ENCODE measurements around the gene FBXO42. TPM values are rescaled to one million over a fixed set of nuclear protein-coding genes. Genes with fewer than 3 reads are reported as not detected.
A peak's percentile ranks its signal among the peaks of the same experiment; 100 is the strongest.

FBXO42 gene
- total RNA-seq = 24.4 to 28.8 TPM (median 25.5 TPM) in 3 replicates

DNA sequence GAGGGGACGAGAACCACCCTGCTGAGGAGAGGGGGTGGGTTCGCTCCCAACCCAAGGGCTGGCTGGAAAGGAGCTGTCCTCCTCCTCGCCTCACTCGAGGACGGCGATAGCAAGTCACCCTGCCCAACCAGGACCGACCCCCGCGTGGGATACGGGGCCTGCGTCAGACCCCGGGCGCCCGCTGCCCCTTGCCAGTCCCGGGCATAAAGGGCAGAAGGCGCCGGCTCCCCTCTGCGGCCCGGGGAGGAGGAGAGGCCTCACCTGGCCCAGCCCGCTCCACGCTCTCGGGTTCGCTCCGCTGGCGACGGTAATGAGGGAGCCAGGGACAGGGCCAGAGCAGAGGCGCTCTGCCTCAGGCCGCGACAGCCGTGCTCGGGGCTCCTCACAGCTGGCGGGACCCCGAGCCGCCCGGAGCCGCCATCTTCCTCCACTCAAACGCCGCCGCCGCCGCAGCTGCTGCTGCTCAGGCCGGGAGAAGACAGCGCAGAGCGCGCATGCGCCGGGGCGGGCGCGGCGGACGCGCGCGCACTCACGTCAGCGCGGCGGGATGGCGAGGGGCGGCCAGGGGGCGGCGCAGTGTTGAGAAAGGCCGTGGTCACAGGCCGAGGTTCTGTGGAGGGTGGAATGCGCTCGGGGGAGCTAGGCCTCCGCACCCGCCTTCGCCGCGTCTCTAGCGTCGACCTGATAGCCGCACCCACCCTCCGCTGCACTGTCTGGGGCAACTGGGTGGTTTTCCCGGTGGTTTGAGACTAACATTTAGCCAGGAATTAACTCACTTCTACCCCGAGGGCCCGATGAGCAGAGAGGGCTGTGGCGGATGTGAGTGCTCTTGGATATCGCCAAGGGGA, at the start of gene FBXO42:
FBXO42 (minus strand) TSS at position 487 of the 848 bp plus-strand sequence. CDS start 37,062 bp downstream, outside the sequence.
- no peaks in the 10 kb centered on the region for H3K9me3 Mint-ChIP-seq
- H3K27me3 Mint-ChIP-seq (ENCODE audit: low read depth) = no peaks in the 10 kb centered on the region
- H3K4me3 Mint-ChIP-seq = peak within 1 kb of the TSS; percentile 97
- H3K27ac Mint-ChIP-seq = peak within 1 kb of the TSS; percentile 96
- TF ChIP-seq, protein P1, sequence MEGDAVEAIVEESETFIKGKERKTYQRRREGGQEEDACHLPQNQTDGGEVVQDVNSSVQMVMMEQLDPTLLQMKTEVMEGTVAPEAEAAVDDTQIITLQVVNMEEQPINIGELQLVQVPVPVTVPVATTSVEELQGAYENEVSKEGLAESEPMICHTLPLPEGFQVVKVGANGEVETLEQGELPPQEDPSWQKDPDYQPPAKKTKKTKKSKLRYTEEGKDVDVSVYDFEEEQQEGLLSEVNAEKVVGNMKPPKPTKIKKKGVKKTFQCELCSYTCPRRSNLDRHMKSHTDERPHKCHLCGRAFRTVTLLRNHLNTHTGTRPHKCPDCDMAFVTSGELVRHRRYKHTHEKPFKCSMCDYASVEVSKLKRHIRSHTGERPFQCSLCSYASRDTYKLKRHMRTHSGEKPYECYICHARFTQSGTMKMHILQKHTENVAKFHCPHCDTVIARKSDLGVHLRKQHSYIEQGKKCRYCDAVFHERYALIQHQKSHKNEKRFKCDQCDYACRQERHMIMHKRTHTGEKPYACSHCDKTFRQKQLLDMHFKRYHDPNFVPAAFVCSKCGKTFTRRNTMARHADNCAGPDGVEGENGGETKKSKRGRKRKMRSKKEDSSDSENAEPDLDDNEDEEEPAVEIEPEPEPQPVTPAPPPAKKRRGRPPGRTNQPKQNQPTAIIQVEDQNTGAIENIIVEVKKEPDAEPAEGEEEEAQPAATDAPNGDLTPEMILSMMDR (IDR thresholded peaks at IDR 0.05; ENCODE audit: unreplicated experiment) = peak; percentile 19
- no peaks in the 10 kb centered on the region for H3K36me3 Mint-ChIP-seq
- H3K4me1 Mint-ChIP-seq = peaks cover 21% of the 10 kb centered on the region
- DNase-seq (ENCODE audit: low spot score in 2 of 2, unreplicated experiment in 2 of 2) = peak; percentile 88 to 97

DNA sequence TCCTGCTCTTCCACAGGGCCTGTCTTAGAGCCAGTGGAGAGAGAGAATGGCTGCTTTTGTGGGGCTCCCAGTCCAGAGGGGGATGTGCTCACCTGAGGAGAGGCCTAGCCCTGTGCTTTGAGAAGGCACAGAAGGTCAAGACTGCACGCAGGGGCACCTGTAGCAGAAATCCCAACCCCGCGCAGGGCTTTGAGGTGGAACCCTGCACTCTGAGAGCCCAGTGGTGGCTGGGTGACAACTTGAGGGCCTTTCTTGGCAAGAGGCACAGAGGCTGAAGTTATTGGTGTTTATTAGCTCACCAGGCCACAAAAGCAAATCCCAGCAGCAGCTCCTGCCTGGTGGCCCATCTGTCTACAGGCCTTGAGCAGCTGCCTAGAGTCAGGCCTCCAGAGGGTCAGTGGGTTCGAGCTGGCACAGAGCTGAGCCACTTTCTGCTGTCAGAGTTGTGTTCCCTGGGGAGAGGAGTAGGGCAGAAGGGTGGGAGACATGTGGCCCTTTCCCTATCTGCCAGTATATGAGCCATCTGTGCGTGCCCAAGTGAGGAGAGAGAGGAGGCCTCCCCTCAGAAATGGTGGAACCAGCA, 46.2 kb upstream of the FBXO42 start:
- TF ChIP-seq, protein P1 (IDR thresholded peaks at IDR 0.05; ENCODE audit: unreplicated experiment) = no peak
- no peak for DNase-seq (ENCODE audit: low spot score in 2 of 2, unreplicated experiment in 2 of 2)
- no peaks in the 10 kb centered on the region for H3K27me3 Mint-ChIP-seq (ENCODE audit: low read depth)
- H3K9me3 Mint-ChIP-seq = no peaks in the 10 kb centered on the region
- H3K36me3 Mint-ChIP-seq = peaks cover 13% of the 10 kb centered on the region
- peak overlapping the region; percentile 65 for H3K27ac Mint-ChIP-seq
- H3K4me1 Mint-ChIP-seq = no peaks in the 10 kb centered on the region
- no peak overlapping the region for H3K4me3 Mint-ChIP-seq

DNA sequence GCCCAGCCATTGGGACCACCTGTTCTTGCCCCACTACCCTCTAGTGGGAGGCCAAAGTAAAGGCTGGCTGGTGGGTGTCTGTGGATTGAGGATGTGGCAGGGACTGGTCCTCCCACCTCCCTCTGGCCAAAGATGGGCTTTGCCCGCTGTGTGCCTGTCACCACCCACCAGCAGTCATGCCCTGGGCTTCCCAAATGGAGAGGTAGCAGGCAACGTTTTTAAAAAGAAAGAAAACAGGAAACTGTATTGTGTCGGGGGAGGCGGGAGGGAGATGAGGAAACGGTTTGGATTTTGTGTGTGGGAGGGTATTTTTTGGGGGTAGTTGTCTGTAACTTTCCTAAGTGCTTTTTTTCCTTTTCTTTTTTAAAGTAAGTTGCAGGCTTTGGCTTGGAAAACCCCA, 44.8 kb upstream of the FBXO42 start:
- TF ChIP-seq, protein P1 (IDR thresholded peaks at IDR 0.05; ENCODE audit: unreplicated experiment) = no peak
- DNase-seq (ENCODE audit: low spot score in 2 of 2, unreplicated experiment in 2 of 2) = no peak
- Mint-ChIP-seq H3K4me3 (no peak overlapping the region), H3K36me3 (peaks cover 16% of the 10 kb centered on the region), H3K27ac (no peak overlapping the region), H3K27me3 (ENCODE audit: low read depth) (no peaks in the 10 kb centered on the region), H3K9me3 (no peaks in the 10 kb centered on the region), H3K4me1 (peaks cover 3% of the 10 kb centered on the region)

DNA sequence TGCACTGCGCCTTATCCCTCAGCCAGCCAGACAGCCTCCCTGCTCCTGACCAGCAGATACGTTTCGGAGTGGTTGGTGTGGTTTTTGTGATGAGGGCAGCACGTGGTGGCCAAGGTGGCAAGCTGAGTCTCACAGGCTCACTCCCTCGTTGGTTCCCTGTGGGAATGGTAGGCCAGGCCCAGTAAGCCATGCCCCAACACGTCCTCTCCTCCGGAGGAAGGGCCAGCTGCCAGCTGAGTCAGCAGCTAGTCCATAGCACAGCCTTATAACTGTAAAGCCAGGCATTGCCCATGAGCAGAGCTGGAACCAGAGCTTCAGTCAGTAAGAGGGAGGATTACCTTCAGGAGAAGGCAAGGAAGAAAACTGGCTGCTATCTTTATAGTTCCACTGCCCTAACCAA, 44.3 kb upstream of the FBXO42 start:
- no peaks in the 10 kb centered on the region for H3K9me3 Mint-ChIP-seq
- no peak overlapping the region for H3K4me3 Mint-ChIP-seq
- TF ChIP-seq, protein P1 (IDR thresholded peaks at IDR 0.05; ENCODE audit: unreplicated experiment) = no peak
- peaks cover 16% of the 10 kb centered on the region for H3K36me3 Mint-ChIP-seq
- no peak for DNase-seq (ENCODE audit: low spot score in 2 of 2, unreplicated experiment in 2 of 2)
- peaks cover 3% of the 10 kb centered on the region for H3K4me1 Mint-ChIP-seq
- no peaks in the 10 kb centered on the region for H3K27me3 Mint-ChIP-seq (ENCODE audit: low read depth)
- H3K27ac Mint-ChIP-seq = no peak overlapping the region

DNA sequence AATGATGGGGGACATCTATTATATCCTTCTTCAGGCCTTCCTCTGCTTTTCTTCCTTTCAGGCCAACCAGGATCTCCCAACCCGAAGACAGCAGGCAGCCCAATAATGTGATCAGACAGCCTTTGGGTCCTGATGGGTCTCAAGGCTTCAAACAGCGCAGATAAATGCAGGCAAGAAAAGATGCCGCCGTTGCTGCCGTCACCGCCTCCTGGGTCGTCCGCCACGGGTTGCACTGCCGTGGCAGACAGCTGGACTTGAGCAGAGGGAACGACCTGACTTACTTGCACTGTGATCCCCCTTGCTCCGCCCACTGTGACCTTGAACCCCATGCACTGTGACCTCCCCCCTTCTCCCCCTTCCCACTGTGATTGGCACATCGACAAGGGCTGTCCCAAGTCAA, 42.7 kb upstream of the FBXO42 start:
- Mint-ChIP-seq H3K4me3 (no peak overlapping the region), H3K36me3 (peaks cover 16% of the 10 kb centered on the region), H3K4me1 (peaks cover 6% of the 10 kb centered on the region), H3K27me3 (ENCODE audit: low read depth) (no peaks in the 10 kb centered on the region), H3K27ac (no peak overlapping the region), H3K9me3 (no peaks in the 10 kb centered on the region)
- TF ChIP-seq, protein P1 (IDR thresholded peaks at IDR 0.05; ENCODE audit: unreplicated experiment) = no peak
- DNase-seq (ENCODE audit: low spot score in 2 of 2, unreplicated experiment in 2 of 2) = no peak
